HepG2 (cell line): ENCODE measurements around the gene EYA2. TPM values are rescaled to one million over a fixed set of nuclear protein-coding genes. Genes with fewer than 3 reads are reported as not detected.
A peak's percentile ranks its signal among the peaks of the same experiment; 100 is the strongest.

Experiments
- ARID2 ChIP-seq: sonication (generic); formaldehyde crosslinking; IDR thresholded peaks from 2 replicates; pipeline ENCODE4 v1.8.1; 2022; ENCODE audit warnings: mild to moderate bottlenecking, missing genetic modification reagents, borderline replicate concordance
- ELF4 ChIP-seq: sonication (generic); formaldehyde crosslinking; IDR thresholded peaks from 2 replicates; pipeline ENCODE4 v1.5.0; 2020; ENCODE audit warnings: missing genetic modification reagents, mild to moderate bottlenecking, moderate library complexity, borderline replicate concordance
- FLYWCH1 ChIP-seq: sonication (generic); formaldehyde crosslinking; IDR thresholded peaks from 2 replicates; pipeline ENCODE4 v1.8.1; 2023; ENCODE audit warnings: mild to moderate bottlenecking, missing genetic modification reagents
- FOSL2 ChIP-seq: sonication (generic); formaldehyde crosslinking; IDR thresholded peaks from 2 replicates; pipeline ENCODE4 v1.4.0; 2020; ENCODE audit warnings: missing genetic modification reagents
- HNF4G ChIP-seq, 2 experiments: sonication (generic) in 1 of 2; formaldehyde crosslinking in 1 of 2; IDR thresholded peaks; 2 replicates each; pipeline versions ENCODE4 v1.4.0 to v1.6.1; 2011 to 2020; ENCODE audit warnings: borderline replicate concordance in 2 of 2, low read depth in 2 of 2, mild to moderate bottlenecking in 2 of 2, low read length in 1 of 2, missing genetic modification reagents in 1 of 2, moderate library complexity in 1 of 2
- MIER2 ChIP-seq: IDR thresholded peaks from 2 replicates; pipeline ENCODE4 v1.6.1; 2016; ENCODE audit warnings: missing biosample characterization, missing genetic modification reagents
- NR1H2 ChIP-seq: sonication (generic); formaldehyde crosslinking; IDR thresholded peaks from 2 replicates; pipeline ENCODE4 v1.8.1; 2022; ENCODE audit warnings: low read depth, missing genetic modification reagents, borderline replicate concordance
- RORA ChIP-seq: sonication (generic); formaldehyde crosslinking; IDR thresholded peaks from 2 replicates; pipeline ENCODE4 v1.5.0; 2020; ENCODE audit warnings: mild to moderate bottlenecking, missing genetic modification reagents, moderate library complexity
- TAF1 ChIP-seq: sonication (generic); formaldehyde crosslinking; IDR thresholded peaks from 2 replicates; pipeline ENCODE4 v1.4.0; 2020; ENCODE audit warnings: missing genetic modification reagents
- TCF12 ChIP-seq, 2 experiments: fragments of 450-650 bp in 1 of 2; sonication (generic) in 1 of 2; formaldehyde crosslinking in 1 of 2; IDR thresholded peaks; 2 replicates each; pipeline versions ENCODE4 v1.6.1 to v1.8.0; 2017 to 2022; ENCODE audit warnings: antibody characterized with exemption in 1 of 2, mild to moderate bottlenecking in 1 of 2, missing genetic modification reagents in 1 of 2, moderate library complexity in 1 of 2
- ZBTB4 ChIP-seq: sonication (generic); formaldehyde crosslinking; IDR thresholded peaks from 2 replicates; pipeline ENCODE4 v1.4.0; 2020; ENCODE audit warnings: missing genetic modification reagents, mild to moderate bottlenecking, borderline replicate concordance
- ZNF281 ChIP-seq: sonication (generic); formaldehyde crosslinking; IDR thresholded peaks from 2 replicates; pipeline ENCODE4 v1.4.0; 2020; ENCODE audit warnings: missing genetic modification reagents, borderline replicate concordance
- ZNF33A ChIP-seq: sonication (generic); formaldehyde crosslinking; IDR thresholded peaks from 2 replicates; pipeline ENCODE4 v1.5.1; 2020; ENCODE audit warnings: missing genetic modification reagents, mild to moderate bottlenecking, moderate library complexity, borderline replicate concordance
- ZNF496 ChIP-seq: sonication (generic); formaldehyde crosslinking; IDR thresholded peaks from 2 replicates; pipeline ENCODE4 v1.8.1; 2023; ENCODE audit warnings: mild to moderate bottlenecking, moderate library complexity, missing genetic modification reagents; ENCODE audit not compliant: insufficient replicate concordance
- ZNF564 ChIP-seq: sonication (generic); formaldehyde crosslinking; IDR thresholded peaks from 2 replicates; pipeline ENCODE4 v1.8.1; 2023; ENCODE audit warnings: mild to moderate bottlenecking, missing genetic modification reagents
- ZNF781 ChIP-seq: sonication (generic); formaldehyde crosslinking; IDR thresholded peaks from 2 replicates; pipeline ENCODE4 v1.5.1; 2020; ENCODE audit warnings: borderline replicate concordance, mild to moderate bottlenecking, missing genetic modification reagents; ENCODE audit errors: not compliant biosample characterization
- ZSCAN5A ChIP-seq: sonication (generic); formaldehyde crosslinking; IDR thresholded peaks from 2 replicates; pipeline ENCODE4 v1.8.0; 2022; ENCODE audit warnings: mild to moderate bottlenecking, missing genetic modification reagents, borderline replicate concordance
- polyA plus RNA-seq, 8 experiments: library from polyadenylated mRNA; depleted of rRNA in 3 of 8; stranded (reverse) in 7 of 8; unstranded in 1 of 8; fragments of >200 nt; fragmentation: Illumina TruSeq in 4 of 8; extraction: Trizol in 4 of 8; gene quantifications; 2 replicates each; pipeline versions ENCODE4 v1.2.1 to v1.2.3, GENCODE V29; 2011 to 2016; ENCODE audit warnings: low read depth in 4 of 8, missing spikeins in 1 of 8, mixed read lengths in 1 of 8; ENCODE audit not compliant: insufficient read depth in 1 of 8
- total RNA-seq, 5 experiments: library from RNA; depleted of rRNA; stranded (reverse); fragments of >200 nt; fragmentation: Illumina TruSeq; extraction: Trizol; gene quantifications; 2 replicates each; pipeline ENCODE4 v1.2.3, GENCODE V29; 2016; ENCODE audit warnings: low read depth in 1 of 5
- TF ChIP-seq, protein P1 (sequence below): sonication (generic); formaldehyde crosslinking; IDR thresholded peaks from 2 replicates; pipeline ENCODE4 v1.5.0; 2020; ENCODE audit warnings: missing genetic modification reagents, mild to moderate bottlenecking, borderline replicate concordance

Gene EYA2
- total and polyA plus RNA-seq, 2 of the 13 experiments (the other 11 are each of a cell fraction or from before 2014, with no cell fraction given), result not detected

DNA sequence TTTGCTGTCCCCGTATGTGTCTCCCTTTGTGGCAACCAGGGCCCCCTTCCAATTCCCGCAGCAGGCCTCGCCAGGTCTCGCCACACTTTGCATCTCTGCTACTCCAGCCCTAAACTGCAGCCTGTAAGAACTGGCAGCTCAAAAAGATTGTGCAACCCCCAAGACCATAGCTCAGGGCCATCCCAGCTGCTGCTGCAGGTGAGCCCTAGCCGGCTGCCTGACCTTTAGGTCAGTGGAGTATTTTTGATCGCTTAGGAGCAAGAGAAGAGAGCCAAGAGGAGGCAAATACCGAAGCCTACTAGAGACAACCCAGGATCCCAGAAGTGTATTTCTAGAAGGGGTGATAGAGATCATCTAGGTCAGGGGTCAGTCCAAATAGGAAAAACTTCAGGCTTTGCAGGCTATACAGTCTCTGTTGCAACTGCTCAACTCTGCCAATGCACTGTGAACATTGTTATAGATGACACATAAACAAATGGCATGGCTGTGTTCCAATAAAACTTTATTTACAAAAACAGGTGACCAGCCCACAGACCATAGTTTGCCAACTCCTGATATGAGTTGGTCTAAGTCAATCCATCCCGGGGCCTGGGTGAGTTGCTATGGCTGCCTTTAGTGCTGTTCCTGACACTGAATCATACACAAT lies 138.4 kb downstream of the EYA2 start (continued):
- TF ChIP-seq MIER2 (CRISPR knock-in tag) (peak; percentile 63; the same call in 1 of the 2 replicates), NR1H2 (CRISPR knock-in tag) (no peak), FLYWCH1 (CRISPR knock-in tag) (no peak), FOSL2 (CRISPR knock-in tag) (no peak), TAF1 (no peak), ZNF496 (CRISPR knock-in tag) (no peak), ARID2 (no peak), HNF4G (IDR thresholded peaks at IDR 0.05; ENCODE audit: borderline replicate concordance, low read depth, low read length) (no peak), HNF4G (CRISPR knock-in tag; IDR thresholded peaks at IDR 0.05; ENCODE audit: borderline replicate concordance, low read depth) (no peak), ZNF281 (CRISPR knock-in tag) (no peak), TCF12 (IDR thresholded peaks at IDR 0.05) (no peak), TCF12 (CRISPR knock-in tag; IDR thresholded peaks at IDR 0.05) (peak; percentile 73; the same call in 1 of the 2 replicates), ZSCAN5A (CRISPR knock-in tag) (no peak), ELF4 (CRISPR knock-in tag) (no peak), ZNF33A (CRISPR knock-in tag) (no peak), RORA (CRISPR knock-in tag) (no peak), ZBTB4 (no peak), ZNF781 (CRISPR knock-in tag) (no peak), ZNF564 (no peak)
- TF ChIP-seq, protein P1, sequence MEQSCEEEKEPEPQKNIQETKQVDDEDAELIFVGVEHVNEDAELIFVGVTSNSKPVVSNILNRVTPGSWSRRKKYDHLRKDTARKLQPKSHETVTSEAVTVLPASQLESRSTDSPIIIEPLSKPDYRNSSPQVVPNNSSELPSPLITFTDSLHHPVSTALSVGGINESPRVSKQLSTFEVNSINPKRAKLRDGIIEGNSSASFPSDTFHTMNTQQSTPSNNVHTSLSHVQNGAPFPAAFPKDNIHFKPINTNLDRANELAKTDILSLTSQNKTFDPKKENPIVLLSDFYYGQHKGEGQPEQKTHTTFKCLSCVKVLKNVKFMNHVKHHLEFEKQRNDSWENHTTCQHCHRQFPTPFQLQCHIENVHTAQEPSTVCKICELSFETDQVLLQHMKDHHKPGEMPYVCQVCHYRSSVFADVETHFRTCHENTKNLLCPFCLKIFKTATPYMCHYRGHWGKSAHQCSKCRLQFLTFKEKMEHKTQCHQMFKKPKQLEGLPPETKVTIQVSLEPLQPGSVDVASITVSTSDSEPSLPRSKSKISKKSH (CRISPR knock-in tag), result 0 out of 2 replicates have a peak, but pooled peaks have one; percentile 62
